ENCODE results near the gene DCX. TPM values are rescaled to one million over a fixed set of nuclear protein-coding genes. Genes with fewer than 3 reads are reported as not detected.

The DCX gene
- total and polyA plus RNA-seq, 2 donors (not counting 1 experiment from before 2014, with no cell fraction given): not detected

DNA sequence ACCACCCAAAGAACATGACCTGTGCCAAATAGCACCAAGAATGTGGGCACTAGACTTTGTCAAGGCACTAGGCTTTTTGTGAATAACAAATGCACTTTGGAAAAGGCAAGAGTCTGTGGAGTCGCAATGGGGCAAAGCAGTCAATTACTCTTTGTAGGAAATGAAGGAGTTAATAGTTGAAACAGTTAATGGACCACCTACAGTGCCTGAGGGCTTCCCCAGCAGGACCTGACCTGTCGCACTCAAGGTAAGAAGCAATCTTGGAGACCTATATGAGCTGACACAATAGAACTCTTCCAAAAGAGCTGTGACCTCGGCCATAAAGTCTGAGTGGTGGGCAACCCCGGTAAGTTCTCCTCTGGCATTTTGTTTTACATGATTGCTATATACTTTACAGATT lies 92.5 kb downstream of the DCX start:
- no peaks in the 10 kb centered on the region for H3K79me2 ChIP-seq (ENCODE audit: control insufficient read depth, insufficient read depth, low read length)
- ChIA-PET POLR2A (no interaction called here), CTCF (no interaction called here)
- TF ChIP-seq, protein P1, sequence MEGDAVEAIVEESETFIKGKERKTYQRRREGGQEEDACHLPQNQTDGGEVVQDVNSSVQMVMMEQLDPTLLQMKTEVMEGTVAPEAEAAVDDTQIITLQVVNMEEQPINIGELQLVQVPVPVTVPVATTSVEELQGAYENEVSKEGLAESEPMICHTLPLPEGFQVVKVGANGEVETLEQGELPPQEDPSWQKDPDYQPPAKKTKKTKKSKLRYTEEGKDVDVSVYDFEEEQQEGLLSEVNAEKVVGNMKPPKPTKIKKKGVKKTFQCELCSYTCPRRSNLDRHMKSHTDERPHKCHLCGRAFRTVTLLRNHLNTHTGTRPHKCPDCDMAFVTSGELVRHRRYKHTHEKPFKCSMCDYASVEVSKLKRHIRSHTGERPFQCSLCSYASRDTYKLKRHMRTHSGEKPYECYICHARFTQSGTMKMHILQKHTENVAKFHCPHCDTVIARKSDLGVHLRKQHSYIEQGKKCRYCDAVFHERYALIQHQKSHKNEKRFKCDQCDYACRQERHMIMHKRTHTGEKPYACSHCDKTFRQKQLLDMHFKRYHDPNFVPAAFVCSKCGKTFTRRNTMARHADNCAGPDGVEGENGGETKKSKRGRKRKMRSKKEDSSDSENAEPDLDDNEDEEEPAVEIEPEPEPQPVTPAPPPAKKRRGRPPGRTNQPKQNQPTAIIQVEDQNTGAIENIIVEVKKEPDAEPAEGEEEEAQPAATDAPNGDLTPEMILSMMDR (IDR thresholded peaks at IDR 0.05): no peak
- 67% methylated on average over 1 of the region's 4 CpGs for WGBS (ENCODE audit: insufficient coverage)
- DNase-seq: no peak
- no peak overlapping the region for H3K27ac Mint-ChIP-seq
- H3K36me3 ChIP-seq (replicated peaks in 1 of 2; ENCODE audit: control extremely low read depth in 1 of 2, control insufficient read depth in 1 of 2, extremely low read depth in 1 of 2, insufficient read depth in 2 of 2, low read length in 1 of 2): no peaks in the 10 kb centered on the region
- no peaks in the 10 kb centered on the region for H3K9me3 Mint-ChIP-seq (ENCODE audit: insufficient read depth)
- no peak overlapping the region for H3K4me2 ChIP-seq (replicated peaks; ENCODE audit: low read depth, low read length, poor library complexity, severe bottlenecking)
- no peaks in the 10 kb centered on the region for H3K9me3 ChIP-seq (ENCODE audit: control extremely low read depth in 1 of 3, control insufficient read depth in 2 of 3, insufficient read depth in 1 of 3, low read length in 2 of 3)
- H2AFZ ChIP-seq (ENCODE audit: insufficient read depth, low read depth, low read length, poor library complexity, severe bottlenecking): no peak overlapping the region
- ATAC-seq (ENCODE audit: low read depth): no peak
- H3K4me3 Mint-ChIP-seq: no peak overlapping the region
- H3K9ac ChIP-seq (ENCODE audit: low read length): no peak overlapping the region
- no peaks in the 10 kb centered on the region for H3K27me3 ChIP-seq (replicated peaks in 1 of 4; ENCODE audit: control extremely low read depth in 1 of 4, control insufficient read depth in 3 of 4, insufficient read depth in 4 of 4, low read length in 3 of 4)
- H3K4me3 ChIP-seq (ENCODE audit: control extremely low read depth in 1 of 5, extremely low read depth in 1 of 5, insufficient read depth in 1 of 5, low read depth in 2 of 5, low read length in 4 of 5): no peak overlapping the region
- intact Hi-C loops (cut with micrococcal nuclease): no loop called here
- no peaks in the 10 kb centered on the region for H3K27me3 Mint-ChIP-seq
- H3K4me1 ChIP-seq (ENCODE audit: control insufficient read depth in 2 of 2, insufficient read depth in 2 of 2, low read length in 2 of 2): no peaks in the 10 kb centered on the region
- H3K4me1 Mint-ChIP-seq: no peaks in the 10 kb centered on the region
- no peak overlapping the region for H3K27ac ChIP-seq (ENCODE audit: low read length in 2 of 2)
- no peaks in the 10 kb centered on the region for H4K20me1 ChIP-seq (ENCODE audit: control insufficient read depth, insufficient read depth, low read length, poor library complexity, severe bottlenecking)

DNA sequence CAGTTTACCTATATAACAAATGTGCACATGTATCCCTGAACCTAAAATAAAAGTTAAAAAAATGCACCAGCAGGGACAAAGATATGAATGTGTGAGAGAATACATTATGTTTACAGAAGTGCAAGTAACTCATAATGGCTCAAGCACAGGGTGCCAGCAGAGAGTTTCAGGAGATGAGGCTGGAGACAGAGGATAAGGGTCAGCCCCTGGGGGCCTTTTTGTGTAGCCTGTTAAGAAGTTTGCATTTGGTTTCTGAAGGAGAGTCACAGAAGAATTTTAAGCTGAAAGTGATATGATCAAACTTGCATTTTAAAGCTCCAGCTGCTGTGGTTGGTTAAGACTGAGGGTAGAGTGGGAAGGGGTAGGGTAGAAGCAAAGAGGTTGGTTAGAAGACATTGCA lies 93.1 kb downstream of the DCX start:
- TF ChIP-seq EZH2 (IDR thresholded peaks at IDR 0.05; ENCODE audit: borderline replicate concordance, insufficient read depth, low read depth, low read length, poor library complexity, severe bottlenecking): no peak
- TF ChIP-seq, protein P1 (IDR thresholded peaks at IDR 0.05): no peak
- Histone ChIP-seq H3K9me3 (ENCODE audit: control extremely low read depth in 1 of 3, control insufficient read depth in 2 of 3, insufficient read depth in 1 of 3, low read length in 2 of 3) (no peaks in the 10 kb centered on the region), H3K4me2 (replicated peaks; ENCODE audit: low read depth, low read length, poor library complexity, severe bottlenecking) (no peak overlapping the region), H3K4me3 (ENCODE audit: control extremely low read depth in 1 of 5, extremely low read depth in 1 of 5, insufficient read depth in 1 of 5, low read depth in 2 of 5, low read length in 4 of 5) (no peak overlapping the region), H4K20me1 (ENCODE audit: control insufficient read depth, insufficient read depth, low read length, poor library complexity, severe bottlenecking) (no peaks in the 10 kb centered on the region), H3K36me3 (replicated peaks in 1 of 2; ENCODE audit: control extremely low read depth in 1 of 2, control insufficient read depth in 1 of 2, extremely low read depth in 1 of 2, insufficient read depth in 2 of 2, low read length in 1 of 2) (no peaks in the 10 kb centered on the region), H3K79me2 (ENCODE audit: control insufficient read depth, insufficient read depth, low read length) (no peaks in the 10 kb centered on the region), H3K9ac (ENCODE audit: low read length) (no peak overlapping the region), H3K4me1 (ENCODE audit: control insufficient read depth in 2 of 2, insufficient read depth in 2 of 2, low read length in 2 of 2) (no peaks in the 10 kb centered on the region), H3K27ac (ENCODE audit: low read length in 2 of 2) (no peak overlapping the region), H3K27me3 (replicated peaks in 1 of 4; ENCODE audit: control extremely low read depth in 1 of 4, control insufficient read depth in 3 of 4, insufficient read depth in 4 of 4, low read length in 3 of 4) (no peaks in the 10 kb centered on the region), H2AFZ (ENCODE audit: insufficient read depth, low read depth, low read length, poor library complexity, severe bottlenecking) (no peak overlapping the region)
- ChIA-PET POLR2A (no interaction called here), CTCF (no interaction called here)
- ATAC-seq (ENCODE audit: low read depth) (no peak), DNase-seq (no peak)
- no peaks in the 10 kb centered on the region for H3K27me3 Mint-ChIP-seq
- H3K4me3 Mint-ChIP-seq: no peak overlapping the region
- no peaks in the 10 kb centered on the region for H3K9me3 Mint-ChIP-seq (ENCODE audit: insufficient read depth)
- no peak overlapping the region for H3K27ac Mint-ChIP-seq
- intact Hi-C loops (cut with micrococcal nuclease): no loop called here
- no peaks in the 10 kb centered on the region for H3K4me1 Mint-ChIP-seq

All from B cell (primary cell).